Measurements from ENCODE around the gene TBC1D8.
A peak's percentile ranks its signal among the peaks of the same experiment; 100 is the strongest.

Gene TBC1D8

DNA sequence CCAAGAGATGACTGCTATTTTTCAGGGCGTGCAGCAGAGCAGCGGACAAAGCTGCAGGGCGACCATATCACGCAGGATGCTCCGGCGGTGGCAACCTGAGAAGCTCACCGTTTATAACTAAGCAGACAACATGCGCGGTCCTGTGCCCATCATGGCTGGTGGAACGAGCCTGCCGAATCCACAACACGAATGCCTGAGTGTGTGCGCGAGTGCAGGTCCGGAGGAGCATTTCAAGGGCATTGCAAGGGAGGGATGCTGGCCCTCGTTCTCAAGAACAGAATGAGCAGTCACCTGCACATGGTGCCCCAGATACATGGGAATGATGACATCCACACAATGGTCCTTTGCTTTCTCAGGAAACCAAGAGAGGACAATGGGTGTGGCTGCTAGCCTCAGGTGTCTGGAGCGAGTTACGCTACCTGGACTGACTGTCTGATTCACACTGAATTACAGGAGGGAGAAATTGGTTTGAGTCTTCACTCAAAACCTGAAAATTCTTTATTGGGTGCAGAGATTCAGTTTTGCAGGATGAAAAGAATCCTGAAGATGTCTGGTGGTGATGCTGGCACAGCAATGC, 39.8 kb downstream of the TBC1D8 start:
- DNase-seq, result no peak

- no peak for DNase-seq
These were observed 41.6 kb downstream of the TBC1D8 start for GRCh38 chr2:101109451-101110118.

DNA sequence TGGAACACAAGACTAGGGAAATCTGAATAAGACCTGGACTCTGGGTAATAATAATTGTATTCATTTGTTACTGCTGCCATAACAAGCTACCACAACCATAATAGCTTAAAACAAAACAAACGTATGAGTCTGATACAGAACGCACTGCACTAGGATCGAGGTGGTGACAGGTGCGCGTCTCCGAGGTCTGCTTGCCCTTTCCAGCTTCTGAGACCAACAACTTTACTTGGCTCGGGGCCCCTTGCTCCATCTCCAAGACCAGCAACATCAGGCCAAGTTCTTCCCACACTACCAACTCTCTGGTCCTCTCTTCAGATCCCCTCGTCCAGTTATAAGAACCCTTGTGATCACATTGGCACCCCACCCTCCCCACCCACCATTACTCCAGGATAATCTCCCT, 42.8 kb downstream of the TBC1D8 start:
- DNase-seq, result no peak

DNA sequence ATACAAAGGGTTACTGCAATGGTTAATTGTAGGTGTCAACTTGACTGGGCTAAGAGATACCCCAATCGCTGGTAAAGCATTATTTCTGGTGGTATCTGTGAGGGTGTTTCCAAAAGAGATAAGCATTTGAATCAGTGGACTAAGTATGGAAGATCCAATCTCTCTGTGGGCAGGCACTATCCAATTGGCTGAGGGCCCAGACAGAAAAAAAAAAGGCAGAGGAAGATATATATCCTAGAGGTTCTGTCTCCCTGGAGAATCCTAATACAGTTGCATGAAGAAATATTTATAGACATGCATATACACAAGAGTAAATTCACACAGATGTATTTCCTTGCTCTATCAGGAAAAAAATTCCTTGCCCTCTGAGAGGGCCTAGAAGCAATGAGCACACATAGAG, 43.9 kb downstream of the TBC1D8 start:
- no peak for DNase-seq

DNA sequence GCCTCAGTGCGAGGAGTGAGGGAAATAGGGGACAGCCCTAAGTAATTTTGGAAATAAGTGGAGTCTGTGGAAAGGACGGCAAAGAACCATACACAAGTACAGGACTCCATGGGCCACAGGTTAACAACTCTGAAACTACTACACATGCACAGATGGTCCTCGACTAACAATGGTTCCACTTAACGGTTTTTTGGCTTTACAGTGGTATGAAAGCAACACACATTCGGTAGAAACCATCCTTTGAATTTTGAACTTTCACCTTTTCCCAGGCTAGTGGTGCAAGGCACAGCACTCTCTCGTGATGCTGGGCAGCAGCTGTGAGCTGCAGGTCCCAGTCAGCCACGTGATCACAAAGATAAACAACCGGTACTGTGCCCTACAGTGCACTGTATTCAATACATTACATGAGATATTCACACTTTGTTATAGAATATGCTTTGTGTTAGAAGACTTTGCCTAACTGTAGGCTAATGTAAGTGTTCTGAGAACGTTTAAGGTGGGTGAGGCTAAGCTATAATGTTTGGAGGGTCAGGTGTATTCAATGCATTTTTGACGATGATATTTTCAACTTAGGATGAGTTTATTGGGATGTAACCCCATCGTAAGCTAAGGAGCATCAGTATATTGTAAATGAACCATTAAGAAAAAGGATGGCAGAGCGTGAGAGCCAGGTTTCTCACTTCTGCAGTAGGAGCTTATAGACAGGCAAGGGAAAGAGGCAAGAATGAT, 44.6 kb downstream of the TBC1D8 start:
- no peak for DNase-seq

DNA sequence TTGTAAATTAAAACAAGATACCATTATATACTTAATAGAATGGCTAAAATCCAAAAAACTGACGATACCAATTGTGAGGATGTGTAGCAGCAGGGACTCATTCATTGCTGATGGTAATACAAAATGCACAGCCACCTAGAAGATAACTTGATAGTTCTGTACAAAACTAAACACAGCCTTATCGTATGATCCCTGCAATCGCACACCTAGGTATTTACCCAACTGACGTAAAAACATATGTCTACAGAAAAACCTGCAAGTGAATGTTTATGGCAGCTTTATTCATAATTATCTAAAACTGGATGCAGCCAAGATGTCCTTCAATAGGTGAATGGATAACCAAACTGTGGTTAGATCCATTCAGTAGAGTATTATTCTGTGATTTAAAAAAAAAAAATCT, 45.5 kb downstream of the TBC1D8 start:
- DNase-seq, result no peak

DNA sequence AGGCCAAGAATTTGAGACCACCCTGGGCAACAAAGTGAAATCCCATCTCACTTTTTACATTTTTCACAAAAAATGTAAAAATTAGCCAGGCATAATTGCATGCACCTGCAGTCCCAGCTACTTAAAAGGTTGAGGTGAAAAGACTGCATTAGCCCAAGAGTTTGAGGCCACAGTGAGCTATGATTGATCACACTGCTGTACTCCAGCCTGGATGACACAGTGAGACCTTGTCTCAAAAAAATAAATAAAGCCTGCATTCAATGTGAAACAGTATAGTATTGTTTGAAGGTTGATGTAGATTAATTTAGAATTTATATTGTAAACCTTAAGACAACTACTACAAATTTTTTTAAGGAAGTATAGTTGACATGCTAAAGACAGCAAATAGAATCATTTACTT, 53.5 kb downstream of the TBC1D8 start:
- DNase-seq, result no peak

- peak; percentile 15 for DNase-seq
These were observed 54.5 kb downstream of the TBC1D8 start for GRCh38 chr2:101096619-101097142.

GRCh38 chr2:101094351-101094750, 56.8 kb downstream of the TBC1D8 start:
- DNase-seq, result no peak

DNA sequence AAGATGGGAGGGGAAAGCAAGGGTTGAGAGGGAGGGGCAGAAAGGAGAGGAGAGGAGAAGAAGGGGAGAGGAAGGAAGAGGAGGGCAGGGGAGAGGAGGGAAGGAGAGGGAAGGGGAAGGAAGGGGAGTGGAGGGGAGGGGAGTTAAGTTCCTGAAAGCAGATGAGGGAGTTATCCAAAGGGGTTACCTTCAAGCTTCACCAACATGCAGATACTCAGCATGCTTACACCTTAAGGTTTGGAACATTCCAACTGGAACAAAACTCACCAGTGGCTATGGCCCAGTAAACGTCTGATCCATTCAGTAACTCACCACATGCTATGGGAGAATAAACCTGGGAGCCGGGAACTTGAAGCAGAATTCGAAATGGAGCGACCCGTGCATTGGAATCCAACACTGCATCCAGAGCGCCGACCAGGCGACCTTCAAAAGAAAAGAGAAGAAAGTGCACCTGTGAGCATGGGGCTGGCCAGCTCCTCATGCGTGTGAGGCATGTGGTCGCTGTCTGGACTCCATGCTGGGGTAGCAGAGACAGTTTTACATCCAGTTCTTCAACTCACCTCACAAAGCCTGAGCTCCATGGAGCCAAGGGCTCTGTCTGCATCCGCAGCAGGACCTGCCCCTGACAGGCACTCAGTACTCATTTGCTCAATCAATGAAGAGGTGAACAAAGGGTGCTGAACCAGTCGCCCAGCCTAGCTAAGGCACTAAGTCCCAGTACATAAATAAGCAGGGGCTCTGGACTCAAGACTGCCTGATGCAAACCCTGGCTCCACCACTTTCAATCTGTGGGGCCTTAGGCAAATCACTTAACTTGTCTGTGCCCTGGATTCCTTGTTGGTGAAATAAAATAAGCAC, 61.0 kb downstream of the TBC1D8 start:
- DNase-seq, result no peak

- DNase-seq, result peak; percentile 20
These were observed 61.8 kb downstream of the TBC1D8 start for GRCh38 chr2:101089419-101089818.

- no peak for DNase-seq
These were observed 63.5 kb downstream of the TBC1D8 start for GRCh38 chr2:101087638-101088037.

DNA sequence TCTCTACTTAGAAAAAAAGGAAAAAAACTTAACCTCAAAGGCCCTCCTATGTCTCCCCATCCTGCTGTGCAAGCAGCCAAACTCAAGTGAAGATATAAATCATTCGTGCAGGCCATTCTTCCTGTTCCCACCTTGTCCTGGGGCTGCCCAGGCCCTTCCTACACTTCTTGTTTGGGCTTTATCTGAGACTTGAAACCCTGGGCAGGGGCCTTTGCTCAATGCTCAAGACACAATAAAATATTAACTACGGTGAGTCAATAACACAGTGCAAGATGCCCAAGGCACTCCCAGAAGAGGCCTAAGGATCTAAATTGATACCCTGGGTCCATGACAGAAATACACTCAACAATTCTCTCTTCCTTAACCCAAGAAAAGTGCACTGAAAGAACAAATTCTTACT, 67.6 kb downstream of the TBC1D8 start:
- DNase-seq, result no peak

- no peak for DNase-seq
These were observed 68.2 kb downstream of the TBC1D8 start for GRCh38 chr2:101082998-101083397.

- no peak for DNase-seq
These were observed 69.7 kb downstream of the TBC1D8 start for GRCh38 chr2:101081375-101081907.

- no peak for DNase-seq
These were observed 70.7 kb downstream of the TBC1D8 start for GRCh38 chr2:101080211-101081068.

DNA sequence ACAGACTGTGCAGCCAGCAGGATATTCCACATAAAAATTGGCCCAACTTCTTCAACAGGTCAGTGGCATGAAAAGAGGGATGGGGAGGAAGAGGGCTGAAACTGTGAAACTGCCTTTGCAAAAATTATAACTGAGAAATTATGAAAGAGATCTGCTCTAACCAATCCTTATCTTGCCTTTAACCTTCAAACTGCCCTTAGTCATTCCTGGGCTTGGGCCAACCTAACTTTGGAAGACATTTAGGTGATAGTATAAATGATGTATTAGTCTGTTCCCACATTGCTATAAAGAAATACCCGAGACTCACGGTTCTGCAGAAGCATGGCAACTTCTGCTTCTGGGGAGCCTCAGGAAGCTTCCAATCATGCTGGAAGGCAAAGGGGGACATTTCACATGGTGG, 74.6 kb downstream of the TBC1D8 start:
- no peak for DNase-seq

DNA sequence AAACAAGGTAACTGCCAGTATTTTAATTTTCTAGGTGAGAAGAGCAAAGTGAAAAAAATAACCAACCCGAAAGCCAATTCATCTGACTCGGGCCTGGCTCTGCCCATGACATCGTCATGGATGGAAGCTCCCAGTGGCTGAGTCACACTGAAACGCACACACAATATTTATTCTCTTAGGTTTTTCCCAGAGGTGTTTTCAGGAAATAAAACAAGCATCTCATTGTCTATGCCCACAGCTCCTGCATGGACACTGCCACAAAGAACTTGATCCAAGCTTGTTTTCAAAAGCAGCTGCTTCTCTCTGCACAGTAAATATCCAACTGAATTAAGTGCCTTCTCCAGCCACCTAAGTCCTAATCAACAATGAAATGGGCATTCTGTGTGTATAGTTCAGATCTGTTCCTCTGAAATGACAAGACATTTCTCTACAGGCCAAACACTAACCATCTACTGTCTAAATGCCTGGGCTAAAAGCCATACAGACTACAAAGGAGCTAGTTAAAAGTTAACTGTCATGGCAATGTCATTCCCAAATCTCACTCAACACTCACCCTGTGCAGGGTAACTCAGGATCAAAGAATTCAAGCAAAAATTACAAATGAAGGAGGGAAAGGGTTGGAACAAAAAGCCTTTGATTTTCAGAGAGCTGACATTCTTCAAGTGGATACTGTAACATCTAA, 86.2 kb downstream of the TBC1D8 start:
- DNase-seq, result no peak

DNA sequence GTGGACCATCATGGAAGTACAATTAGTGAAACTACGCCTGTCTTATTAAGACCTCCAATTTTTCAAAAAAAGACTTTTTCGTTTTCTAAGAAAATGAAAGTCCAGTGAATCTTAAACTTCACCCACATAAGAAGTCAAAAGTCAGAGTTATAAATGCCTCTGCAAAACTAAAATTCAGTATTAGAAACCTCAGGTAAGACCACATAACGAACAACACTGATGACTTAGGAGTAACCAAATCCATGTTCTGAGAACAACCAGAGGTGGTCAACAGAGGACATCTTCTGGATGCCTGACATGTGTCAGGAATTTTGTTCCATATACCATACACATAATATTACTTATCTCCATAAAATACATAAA, 86.7 kb downstream of the TBC1D8 start:
- no peak for DNase-seq

DNA sequence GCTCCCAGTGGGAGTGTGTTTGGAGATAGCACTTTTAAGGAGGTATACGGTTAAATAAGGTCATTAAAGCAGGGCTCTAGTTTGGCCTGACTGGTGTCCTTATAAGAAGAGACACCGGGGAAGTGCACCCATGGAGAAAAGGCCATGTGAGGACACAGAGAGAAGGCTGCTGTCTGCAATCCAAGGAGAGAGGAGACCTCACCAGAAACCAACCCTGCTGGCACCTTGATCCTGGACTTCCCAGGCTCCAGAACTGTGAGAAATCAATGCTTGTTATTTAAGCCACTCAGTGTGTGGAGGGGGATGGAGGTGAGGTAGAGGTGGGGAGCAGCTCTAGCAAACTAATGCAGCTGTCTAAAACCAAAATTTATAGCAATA, 87.1 kb downstream of the TBC1D8 start:
- DNase-seq, result no peak

DNA sequence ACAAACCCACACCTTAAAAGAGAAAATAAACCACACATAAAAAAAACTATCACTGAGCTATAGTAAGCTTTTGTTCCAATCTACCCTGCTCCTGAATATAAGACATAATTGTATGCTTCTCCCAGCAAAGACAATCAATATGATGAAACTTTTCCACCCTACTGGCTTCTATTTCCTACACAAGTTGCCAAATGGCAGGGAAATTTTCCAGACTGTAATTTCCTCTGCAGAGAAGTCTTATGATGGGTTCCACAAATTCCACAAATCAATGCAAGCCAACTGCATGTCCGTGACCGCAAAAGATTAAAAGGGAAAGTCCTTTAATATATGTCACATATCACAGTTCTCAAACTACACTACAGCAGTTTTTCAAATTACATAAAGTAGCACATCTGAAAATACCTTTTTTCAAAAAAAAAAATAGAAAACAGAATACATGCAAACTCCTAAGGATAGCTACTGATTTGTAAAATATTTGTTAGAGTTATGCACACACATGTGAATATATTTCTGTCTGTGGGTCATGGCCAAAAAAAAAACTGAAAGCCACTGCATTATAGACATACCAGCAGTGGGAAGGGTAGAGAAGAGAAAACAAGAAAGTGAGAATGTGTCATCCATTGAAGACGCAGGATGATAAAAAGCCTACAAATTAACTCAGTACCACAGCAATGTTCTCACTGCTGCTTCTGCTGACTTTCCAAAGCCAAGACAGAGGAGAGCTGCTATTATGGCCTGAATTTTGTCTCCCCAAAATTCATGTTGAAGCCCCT, 87.6 kb downstream of the TBC1D8 start:
- no peak for DNase-seq

All from MV-4-11 (cell line).